Measurements from ENCODE around the gene TNK2.

GRCh38 chr3:195906865-195907683, 1.3 kb downstream of the TNK2 start:
- TF ChIP-seq, protein P1, sequence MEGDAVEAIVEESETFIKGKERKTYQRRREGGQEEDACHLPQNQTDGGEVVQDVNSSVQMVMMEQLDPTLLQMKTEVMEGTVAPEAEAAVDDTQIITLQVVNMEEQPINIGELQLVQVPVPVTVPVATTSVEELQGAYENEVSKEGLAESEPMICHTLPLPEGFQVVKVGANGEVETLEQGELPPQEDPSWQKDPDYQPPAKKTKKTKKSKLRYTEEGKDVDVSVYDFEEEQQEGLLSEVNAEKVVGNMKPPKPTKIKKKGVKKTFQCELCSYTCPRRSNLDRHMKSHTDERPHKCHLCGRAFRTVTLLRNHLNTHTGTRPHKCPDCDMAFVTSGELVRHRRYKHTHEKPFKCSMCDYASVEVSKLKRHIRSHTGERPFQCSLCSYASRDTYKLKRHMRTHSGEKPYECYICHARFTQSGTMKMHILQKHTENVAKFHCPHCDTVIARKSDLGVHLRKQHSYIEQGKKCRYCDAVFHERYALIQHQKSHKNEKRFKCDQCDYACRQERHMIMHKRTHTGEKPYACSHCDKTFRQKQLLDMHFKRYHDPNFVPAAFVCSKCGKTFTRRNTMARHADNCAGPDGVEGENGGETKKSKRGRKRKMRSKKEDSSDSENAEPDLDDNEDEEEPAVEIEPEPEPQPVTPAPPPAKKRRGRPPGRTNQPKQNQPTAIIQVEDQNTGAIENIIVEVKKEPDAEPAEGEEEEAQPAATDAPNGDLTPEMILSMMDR (IDR thresholded peaks at IDR 0.05), result no peak
- TF ChIP-seq POLR2A (IDR thresholded peaks at IDR 0.05), result no peak

Data from adrenal gland (tissue), 5 donors.